GM23338 (cell line): Measurements from ENCODE around the gene RMND5B. TPM values are rescaled to one million over a fixed set of nuclear protein-coding genes. Genes with fewer than 3 reads are reported as not detected.
A peak's percentile ranks its signal among the peaks of the same experiment; 100 is the strongest.

Source experiments
- ATAC-seq: fragments of 200-7000 bp; cut with Tn5 transposase; 3 replicates; pipeline ENCODE4 v1.9.1; 2020
- DNase-seq: peaks from one replicate; pipeline ENCODE4 v3.0.0-alpha.2; 2015; ENCODE audit warnings: low spot score
- H2AFZ ChIP-seq: fragments of 200-600 bp; sonication (generic); 2 replicates; pipeline ENCODE4 v1.8.0; 2016; ENCODE audit warnings: antibody characterized with exemption, mild to moderate bottlenecking, moderate library complexity
- H3F3A ChIP-seq: fragments of 200-600 bp; sonication (generic); replicated peaks from 2 replicates; pipeline ENCODE4 v1.8.0; 2017; ENCODE audit warnings: antibody characterized with exemption, mixed run types, low read depth
- H3K27ac ChIP-seq: fragments of 200-600 bp; sonication (generic); 2 replicates; pipeline ENCODE4 v1.6.1; 2016; ENCODE audit warnings: low read depth
- H3K27me3 ChIP-seq: fragments of 200-600 bp; sonication (generic); 2 replicates; pipeline ENCODE4 v1.8.0; 2016; ENCODE audit warnings: mild to moderate bottlenecking, mixed run types, moderate library complexity; ENCODE audit not compliant: insufficient read depth
- H3K36me3 ChIP-seq: fragments of 200-600 bp; sonication (generic); 2 replicates; pipeline ENCODE4 v1.8.0; 2016; ENCODE audit warnings: mild to moderate bottlenecking; ENCODE audit not compliant: insufficient read depth
- H3K4me1 ChIP-seq: fragments of 200-600 bp; sonication (generic); 2 replicates; pipeline ENCODE4 v1.8.0; 2016; ENCODE audit warnings: mild to moderate bottlenecking, moderate library complexity; ENCODE audit not compliant: insufficient read depth
- H3K4me2 ChIP-seq: fragments of 200-600 bp; sonication (generic); 2 replicates; pipeline ENCODE4 v1.7.1; 2017; ENCODE audit warnings: mixed run types
- H3K4me3 ChIP-seq: fragments of 200-600 bp; sonication (generic); 2 replicates; pipeline ENCODE4 v1.6.1; 2016; ENCODE audit warnings: mixed run types
- H3K79me2 ChIP-seq: fragments of 200-600 bp; sonication (generic); replicated peaks from 2 replicates; pipeline ENCODE4 v1.8.0; 2017; ENCODE audit warnings: mild to moderate bottlenecking; ENCODE audit not compliant: insufficient read depth
- H3K9me2 ChIP-seq: fragments of 200-600 bp; sonication (generic); 2 replicates; pipeline ENCODE4 v1.8.0; 2017; ENCODE audit not compliant: insufficient read depth
- H4K20me1 ChIP-seq: fragments of 200-600 bp; sonication (generic); replicated peaks from 2 replicates; pipeline ENCODE4 v1.8.0; 2017; ENCODE audit warnings: mild to moderate bottlenecking; ENCODE audit not compliant: insufficient read depth
- H3K27ac Mint-ChIP-seq: 2 replicates; pipeline ENCODE4 v1.8.0; 2020; ENCODE audit warnings: inconsistent platforms, mild to moderate bottlenecking, moderate library complexity, mixed read lengths
- H3K27me3 Mint-ChIP-seq: 3 replicates; pipeline ENCODE4 v1.8.0; 2022; ENCODE audit warnings: low read depth, mild to moderate bottlenecking, moderate library complexity, mixed read lengths, inconsistent platforms; ENCODE audit not compliant: insufficient read depth, poor library complexity
- H3K36me3 Mint-ChIP-seq: 3 replicates; pipeline ENCODE4 v1.8.0; 2021; ENCODE audit warnings: low read depth, mild to moderate bottlenecking, inconsistent platforms, moderate library complexity, mixed read lengths
- H3K4me1 Mint-ChIP-seq: 3 replicates; pipeline ENCODE4 v1.8.0; 2020; ENCODE audit warnings: mild to moderate bottlenecking, inconsistent platforms, mixed read lengths
- H3K4me3 Mint-ChIP-seq: 3 replicates; pipeline ENCODE4 v1.8.0; 2021; ENCODE audit warnings: moderate library complexity, mild to moderate bottlenecking, inconsistent platforms, mixed read lengths
- H3K9me3 Mint-ChIP-seq: 3 replicates; pipeline ENCODE4 v1.8.0; 2020; ENCODE audit warnings: moderate library complexity, mild to moderate bottlenecking, inconsistent platforms, mixed read lengths
- CREB1 ChIP-seq: fragments of 250-450 bp; sonication (Bioruptor Pico); IDR thresholded peaks from 2 replicates; pipeline ENCODE4 v1.5.0; 2020; ENCODE audit warnings: low read depth, mild to moderate bottlenecking, moderate library complexity
- ETS1 ChIP-seq: IDR thresholded peaks from 2 replicates; pipeline ENCODE4 v1.6.1; 2016; ENCODE audit warnings: antibody characterized with exemption
- EZH2 ChIP-seq: fragments of 200-600 bp; sonication (generic); IDR thresholded peaks from one replicate; pipeline ENCODE4 v1.8.0; 2017; ENCODE audit warnings: antibody characterized with exemption, mild to moderate bottlenecking, low read depth; ENCODE audit not compliant: unreplicated experiment
- REST ChIP-seq: IDR thresholded peaks from one replicate; pipeline ENCODE4 v1.6.1; 2018; ENCODE audit warnings: antibody characterized with exemption; ENCODE audit not compliant: unreplicated experiment
- STAT1 ChIP-seq: IDR thresholded peaks from one replicate; pipeline ENCODE4 v1.6.1; 2016; ENCODE audit warnings: antibody characterized with exemption; ENCODE audit not compliant: unreplicated experiment
- ZNF114 ChIP-seq: fragments of 250-450 bp; sonication (Bioruptor Pico); IDR thresholded peaks from 2 replicates; pipeline ENCODE4 v1.5.0; 2020; ENCODE audit warnings: mild to moderate bottlenecking, moderate library complexity
- ZNF331 ChIP-seq: fragments of 250-450 bp; sonication (Bioruptor Pico); IDR thresholded peaks from 2 replicates; pipeline ENCODE4 v1.5.0; 2020; ENCODE audit warnings: low read depth, mild to moderate bottlenecking, moderate library complexity
- ZNF462 ChIP-seq: fragments of 250-450 bp; sonication (Bioruptor Pico); IDR thresholded peaks from 2 replicates; pipeline ENCODE4 v1.5.0; 2020; ENCODE audit warnings: mild to moderate bottlenecking, moderate library complexity
- polyA plus RNA-seq: library from polyadenylated mRNA; unstranded; fragments of >200 nt; fragmentation: Nextera tagmentation; extraction: Ambion mirVana; gene quantifications from 2 replicates; pipeline ENCODE4 v1.2.1, GENCODE V29; 2016
- total RNA-seq: library from RNA; depleted of rRNA; stranded (reverse); fragments of >200 nt; shearing (Covaris generic); gene quantifications from 2 replicates; pipeline ENCODE4 v1.2.3, GENCODE V29; 2014

The RMND5B gene
- total and polyA plus RNA-seq, 2 experiments from 2014 or later: 47.5 to 101 TPM

GRCh38 chr5:178196281-178196812 lies 65.5 kb downstream of the RMND5B start:
- 0 out of 2 replicates have a peak, but pooled peaks cover 3% of the 10 kb centered on the region for H3F3A ChIP-seq
- TF ChIP-seq STAT1 (no peak), REST (no peak), ZNF331 (CRISPR knock-in tag) (no peak), ZNF462 (no peak), CREB1 (CRISPR knock-in tag) (no peak), ZNF114 (CRISPR knock-in tag) (no peak), EZH2 (no peak), ETS1 (no peak)
- Mint-ChIP-seq H3K9me3 (peaks cover 23% of the 10 kb centered on the region), H3K36me3 (peaks cover 17% of the 10 kb centered on the region), H3K4me3 (no peak overlapping the region), H3K27ac (no peak overlapping the region), H3K4me1 (peaks cover 29% of the 10 kb centered on the region), H3K27me3 (peaks cover 19% of the 10 kb centered on the region)
- H2AFZ ChIP-seq: no peak overlapping the region
- H3K4me2 ChIP-seq: no peak overlapping the region
- H3K27ac ChIP-seq: no peak overlapping the region; the same call in 1 of the 2 replicates
- no peaks in the 10 kb centered on the region; the same call in 1 of the 2 replicates for H4K20me1 ChIP-seq
- 0 out of 2 replicates have a peak, but pooled peaks cover 2% of the 10 kb centered on the region for H3K36me3 ChIP-seq
- H3K27me3 ChIP-seq: no peaks in the 10 kb centered on the region
- H3K4me3 ChIP-seq: no peak overlapping the region
- H3K9me2 ChIP-seq: no peaks in the 10 kb centered on the region
- ATAC-seq (peak; percentile 30; the same call in 2 of the 3 replicates), DNase-seq (no peak)
- no peaks in the 10 kb centered on the region for H3K79me2 ChIP-seq
- no peaks in the 10 kb centered on the region for H3K4me1 ChIP-seq
